Vagina (tissue), 2 donors: Measurements from ENCODE around the gene NKAIN4.

Experiments
- POLR2A ChIP-seq, 2 donors: fragments of 450-650 bp; IDR thresholded peaks; one replicate each; pipeline ENCODE4 v1.6.1; 2017; ENCODE audit warnings: antibody characterized with exemption in 2 of 2, mild to moderate bottlenecking in 2 of 2, moderate library complexity in 2 of 2
- POLR2AphosphoS5 ChIP-seq, 2 donors: sonication (generic); formaldehyde crosslinking; IDR thresholded peaks; one replicate each; pipeline ENCODE4 v1.9.0; 2017; ENCODE audit warnings: antibody characterized with exemption in 2 of 2, mild to moderate bottlenecking in 2 of 2, low read depth in 1 of 2; ENCODE audit not compliant: insufficient read depth in 1 of 2
- TF ChIP-seq, protein P1 (sequence below), 3 experiments: fragments of 450-650 bp in 2 of 3; fragments of 200-600 bp in 1 of 3; sonication (generic) in 1 of 3; IDR thresholded peaks; one replicate each; pipeline ENCODE4 v1.5.1; 2017 to 2019; ENCODE audit warnings: antibody characterized with exemption in 3 of 3, mild to moderate bottlenecking in 2 of 3, moderate library complexity in 2 of 3

DNA sequence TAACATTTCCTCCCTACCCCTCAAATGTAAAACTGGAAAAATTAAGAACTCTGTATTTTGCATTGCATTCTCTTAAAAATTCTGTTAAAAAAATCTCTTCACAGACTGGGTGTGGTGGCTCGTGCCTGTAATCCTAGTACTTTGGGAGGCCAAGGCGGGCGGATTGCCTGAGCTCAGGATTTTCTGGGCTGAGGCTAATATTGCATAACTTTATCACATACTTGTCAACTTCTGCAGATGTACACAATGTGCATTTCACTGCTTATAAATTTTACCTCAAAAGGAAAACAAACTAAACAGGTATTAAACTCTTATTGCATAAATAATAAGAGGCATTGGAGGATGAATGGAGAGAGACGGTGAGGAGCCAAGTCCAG, 59.5 kb downstream of the NKAIN4 start:
- TF ChIP-seq, protein P1, sequence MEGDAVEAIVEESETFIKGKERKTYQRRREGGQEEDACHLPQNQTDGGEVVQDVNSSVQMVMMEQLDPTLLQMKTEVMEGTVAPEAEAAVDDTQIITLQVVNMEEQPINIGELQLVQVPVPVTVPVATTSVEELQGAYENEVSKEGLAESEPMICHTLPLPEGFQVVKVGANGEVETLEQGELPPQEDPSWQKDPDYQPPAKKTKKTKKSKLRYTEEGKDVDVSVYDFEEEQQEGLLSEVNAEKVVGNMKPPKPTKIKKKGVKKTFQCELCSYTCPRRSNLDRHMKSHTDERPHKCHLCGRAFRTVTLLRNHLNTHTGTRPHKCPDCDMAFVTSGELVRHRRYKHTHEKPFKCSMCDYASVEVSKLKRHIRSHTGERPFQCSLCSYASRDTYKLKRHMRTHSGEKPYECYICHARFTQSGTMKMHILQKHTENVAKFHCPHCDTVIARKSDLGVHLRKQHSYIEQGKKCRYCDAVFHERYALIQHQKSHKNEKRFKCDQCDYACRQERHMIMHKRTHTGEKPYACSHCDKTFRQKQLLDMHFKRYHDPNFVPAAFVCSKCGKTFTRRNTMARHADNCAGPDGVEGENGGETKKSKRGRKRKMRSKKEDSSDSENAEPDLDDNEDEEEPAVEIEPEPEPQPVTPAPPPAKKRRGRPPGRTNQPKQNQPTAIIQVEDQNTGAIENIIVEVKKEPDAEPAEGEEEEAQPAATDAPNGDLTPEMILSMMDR (IDR thresholded peaks at IDR 0.05) = no peak
- TF ChIP-seq POLR2A (IDR thresholded peaks at IDR 0.05) (no peak), POLR2AphosphoS5 (IDR thresholded peaks at IDR 0.05; ENCODE audit: insufficient read depth in 1 of 2, low read depth in 1 of 2) (no peak)
